ENCODE measurements around the gene ALDH8A1.
"Not testable (repeated sequence)": the region's sequence is repeated elsewhere in the genome, so short reads cannot be mapped to it uniquely, and the experiment has no call there.

ALDH8A1 gene

GRCh38 chr6:134921276-134921675 lies 28.6 kb downstream of the ALDH8A1 start:
- DNase-seq (ENCODE audit: low read depth in 1 of 2, low spot score in 1 of 2), result no peak
- in situ Hi-C loops (cut with HindIII; ENCODE audit: low pct_unique_long_range_greater_than_20kb, low sequenced_read_pairs), result no loop called here

DNA sequence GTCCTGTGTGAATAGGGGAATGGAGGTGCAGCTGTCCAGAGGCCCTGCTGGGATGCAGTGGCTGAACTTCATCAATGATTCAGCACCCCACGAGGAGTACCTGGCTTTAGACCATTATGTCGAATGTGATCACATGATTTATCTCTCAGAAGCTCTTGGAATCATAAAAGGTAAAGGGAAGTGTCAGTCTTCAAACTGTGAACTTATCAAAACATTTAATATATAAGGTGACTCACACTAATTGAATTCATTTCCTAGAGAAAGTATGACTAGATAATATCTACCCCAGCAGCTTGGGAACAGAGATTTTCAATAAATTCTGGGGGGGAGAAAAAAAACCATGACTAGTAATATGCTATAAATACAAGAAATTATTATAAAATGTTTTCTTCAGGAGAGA lies 29.5 kb downstream of the ALDH8A1 start:
- TF ChIP-seq JUND (IDR thresholded peaks at IDR 0.05; ENCODE audit: low read depth), result no peak
- in situ Hi-C loops (cut with HindIII; ENCODE audit: low pct_unique_long_range_greater_than_20kb, low sequenced_read_pairs), result no loop called here
- no peak for DNase-seq (ENCODE audit: low read depth in 1 of 2, low spot score in 1 of 2)

More at GRCh38 chr6:134921276-134921675, 28.6 kb downstream of the ALDH8A1 start:
- TF ChIP-seq JUND (IDR thresholded peaks at IDR 0.05; ENCODE audit: low read depth), result no peak

DNA sequence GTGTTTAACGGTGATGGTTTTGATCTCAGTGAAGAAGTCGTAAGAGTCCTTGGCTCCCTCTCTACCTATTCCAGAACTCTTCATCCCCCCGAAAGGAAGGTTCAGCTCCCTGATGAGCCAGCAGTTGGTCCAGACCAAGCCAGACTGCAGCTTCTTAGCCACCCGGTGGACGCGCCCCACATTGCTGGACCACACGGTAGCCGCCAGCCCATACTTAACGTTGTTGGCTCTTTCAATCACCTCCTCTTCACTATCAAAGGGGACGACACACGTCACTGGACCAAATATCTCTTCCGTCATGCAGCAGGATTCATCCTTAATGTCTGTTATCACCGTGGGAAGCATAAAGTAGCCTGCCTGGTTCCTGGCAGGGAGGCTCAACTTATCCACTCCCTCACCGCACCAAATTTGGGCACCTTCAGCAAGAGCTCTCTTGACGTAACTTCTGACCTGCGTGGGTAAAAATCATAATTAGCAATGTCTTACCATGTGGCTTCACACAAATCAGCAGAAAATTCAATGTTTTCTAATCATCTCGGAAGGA lies 31.4 kb downstream of the ALDH8A1 start:
- in situ Hi-C loops (cut with HindIII; ENCODE audit: low pct_unique_long_range_greater_than_20kb, low sequenced_read_pairs), result no loop called here
- no peak for DNase-seq (ENCODE audit: low read depth in 1 of 2, low spot score in 1 of 2)
- no peak for TF ChIP-seq JUND (IDR thresholded peaks at IDR 0.05; ENCODE audit: low read depth)

GRCh38 chr6:134911547-134911946 lies 38.4 kb downstream of the ALDH8A1 start:
- DNase-seq (ENCODE audit: low read depth in 1 of 2, low spot score in 1 of 2), result no peak
- in situ Hi-C loops (cut with HindIII; ENCODE audit: low pct_unique_long_range_greater_than_20kb, low sequenced_read_pairs), result no loop called here
- TF ChIP-seq JUND (IDR thresholded peaks at IDR 0.05; ENCODE audit: low read depth), result no peak

DNA sequence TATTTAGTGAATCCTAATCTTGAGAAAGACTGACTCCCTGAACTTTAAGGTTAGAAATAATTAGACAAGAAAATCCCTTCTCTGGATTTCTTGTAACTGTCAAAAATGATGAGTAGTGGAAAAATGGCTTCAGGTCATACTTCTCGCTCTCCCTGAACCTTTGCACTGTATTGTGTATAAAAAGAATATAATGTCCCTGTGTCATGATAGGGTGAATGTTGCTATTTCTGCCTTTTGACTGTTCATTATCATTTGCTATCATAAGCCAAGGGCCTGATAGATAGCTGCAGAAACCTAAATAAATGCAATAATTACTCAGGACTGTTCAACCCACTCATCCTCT lies 39.3 kb downstream of the ALDH8A1 start:
- no peak for TF ChIP-seq JUND (IDR thresholded peaks at IDR 0.05; ENCODE audit: low read depth)
- in situ Hi-C loops (cut with HindIII; ENCODE audit: low pct_unique_long_range_greater_than_20kb, low sequenced_read_pairs), result no loop called here

DNA sequence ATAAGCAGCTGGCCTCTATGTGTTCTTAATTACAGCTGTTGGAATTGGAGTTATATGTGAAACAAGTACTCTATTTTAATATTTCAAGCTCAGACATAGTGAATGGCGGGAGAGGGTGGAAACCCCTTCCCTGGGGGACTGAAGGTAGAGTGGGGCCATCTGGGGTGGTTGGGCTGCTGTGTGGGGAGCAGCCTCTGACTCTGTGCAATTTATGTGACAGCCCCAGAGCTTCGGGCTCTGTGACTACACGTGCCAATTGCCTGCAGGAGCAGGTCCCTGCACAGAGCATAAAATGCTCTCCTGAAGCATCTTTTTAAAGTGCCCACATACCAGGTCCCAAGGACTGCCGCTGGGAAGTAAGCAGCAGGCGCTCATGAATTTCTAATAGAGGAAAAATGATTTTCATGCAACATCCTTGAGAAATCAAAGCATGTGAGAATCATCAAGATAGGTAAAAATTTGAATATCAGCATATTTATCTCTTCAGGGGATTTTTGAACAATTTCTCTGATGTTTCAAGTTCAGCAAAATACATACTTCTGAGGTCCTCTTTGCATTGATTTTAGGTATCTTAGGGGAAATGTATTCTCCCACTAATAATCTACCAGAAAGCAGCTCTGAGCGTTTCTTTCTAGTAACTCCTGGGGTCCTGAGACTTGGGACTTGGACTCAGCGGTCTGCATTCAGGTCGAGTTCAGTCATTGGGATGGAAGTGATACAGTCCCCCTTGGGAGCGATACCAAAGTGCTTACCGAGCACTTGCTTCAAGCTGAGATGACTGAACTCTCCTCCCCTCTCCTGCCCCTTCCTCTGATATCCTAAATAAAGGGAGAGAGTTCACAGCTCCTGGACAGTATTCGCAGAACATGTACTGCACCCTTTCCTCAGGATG lies 40.0 kb downstream of the ALDH8A1 start:
- no peak for DNase-seq (ENCODE audit: low read depth in 1 of 2, low spot score in 1 of 2)
- in situ Hi-C loops (cut with HindIII; ENCODE audit: low pct_unique_long_range_greater_than_20kb, low sequenced_read_pairs), result no loop called here
- TF ChIP-seq JUND (IDR thresholded peaks at IDR 0.05; ENCODE audit: low read depth), result no peak

More for the DNA sequence above, 39.3 kb downstream of the ALDH8A1 start:
- DNase-seq (ENCODE audit: low read depth in 1 of 2, low spot score in 1 of 2), result no peak

- TF ChIP-seq JUND (IDR thresholded peaks at IDR 0.05; ENCODE audit: low read depth), result no peak
- DNase-seq (ENCODE audit: low read depth in 1 of 2, low spot score in 1 of 2), result no peak
Measured at GRCh38 chr6:134908906-134909516, 40.9 kb downstream of the ALDH8A1 start.

GRCh38 chr6:134904731-134905130 lies 45.2 kb downstream of the ALDH8A1 start:
- DNase-seq (ENCODE audit: low read depth in 1 of 2, low spot score in 1 of 2); in situ Hi-C loops (cut with HindIII; ENCODE audit: low pct_unique_long_range_greater_than_20kb, low sequenced_read_pairs): not testable (repeated sequence)

More at GRCh38 chr6:134908906-134909516, 40.9 kb downstream of the ALDH8A1 start:
- in situ Hi-C loops (cut with HindIII; ENCODE audit: low pct_unique_long_range_greater_than_20kb, low sequenced_read_pairs), result no loop called here

DNA sequence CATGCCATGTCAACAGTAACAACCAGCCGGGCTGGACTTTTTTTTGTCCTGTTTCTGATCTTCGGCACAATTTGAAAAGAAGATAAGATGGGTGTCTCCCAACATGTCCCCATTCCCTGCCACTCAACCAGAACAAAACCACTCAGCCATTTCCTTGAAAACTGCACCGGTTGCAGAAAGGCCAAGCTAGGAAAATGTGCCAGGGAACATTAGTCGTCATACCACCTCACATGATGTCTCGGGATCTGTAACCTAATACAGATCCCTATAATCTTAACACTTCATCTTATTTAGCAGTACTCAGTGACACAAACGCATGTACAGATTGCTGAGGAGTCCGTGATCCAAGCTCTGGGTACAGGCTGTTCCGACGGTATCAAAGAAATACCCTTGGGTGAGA lies 46.5 kb downstream of the ALDH8A1 start:
- no peak for TF ChIP-seq JUND (IDR thresholded peaks at IDR 0.05; ENCODE audit: low read depth)
- no peak for DNase-seq (ENCODE audit: low read depth in 1 of 2, low spot score in 1 of 2)
- in situ Hi-C loops (cut with HindIII; ENCODE audit: low pct_unique_long_range_greater_than_20kb, low sequenced_read_pairs), result no loop called here

GRCh38 chr6:134902936-134903335 lies 47.0 kb downstream of the ALDH8A1 start:
- no peak for DNase-seq (ENCODE audit: low read depth in 1 of 2, low spot score in 1 of 2)
- in situ Hi-C loops (cut with HindIII; ENCODE audit: low pct_unique_long_range_greater_than_20kb, low sequenced_read_pairs), result no loop called here
- TF ChIP-seq JUND (IDR thresholded peaks at IDR 0.05; ENCODE audit: low read depth), result no peak

GRCh38 chr6:134902074-134902861 lies 47.6 kb downstream of the ALDH8A1 start:
- in situ Hi-C loops (cut with HindIII; ENCODE audit: low pct_unique_long_range_greater_than_20kb, low sequenced_read_pairs), result no loop called here
- no peak for TF ChIP-seq JUND (IDR thresholded peaks at IDR 0.05; ENCODE audit: low read depth)
- DNase-seq (ENCODE audit: low read depth in 1 of 2, low spot score in 1 of 2), result no peak

GRCh38 chr6:134898575-134898974 lies 51.3 kb downstream of the ALDH8A1 start:
- in situ Hi-C loops (cut with HindIII; ENCODE audit: low pct_unique_long_range_greater_than_20kb, low sequenced_read_pairs), result no loop called here
- no peak for TF ChIP-seq JUND (IDR thresholded peaks at IDR 0.05; ENCODE audit: low read depth)

GRCh38 chr6:134898166-134898565 lies 51.7 kb downstream of the ALDH8A1 start:
- DNase-seq (ENCODE audit: low read depth in 1 of 2, low spot score in 1 of 2); in situ Hi-C loops (cut with HindIII; ENCODE audit: low pct_unique_long_range_greater_than_20kb, low sequenced_read_pairs): not testable (repeated sequence)

More at GRCh38 chr6:134898575-134898974, 51.3 kb downstream of the ALDH8A1 start:
- DNase-seq (ENCODE audit: low read depth in 1 of 2, low spot score in 1 of 2), result no peak

Measured in T47D (cell line).